EH (cell line): ENCODE data around the gene DHCR7.
"Not testable (repeated sequence)": the region's sequence is repeated elsewhere in the genome, so short reads cannot be mapped to it uniquely, and the experiment has no call there.

Experiments
- DNase-seq: peaks from one replicate; pipeline ENCODE4 v3.0.0-alpha.2; 2015; ENCODE audit warnings: low read depth

DHCR7 gene

DNA sequence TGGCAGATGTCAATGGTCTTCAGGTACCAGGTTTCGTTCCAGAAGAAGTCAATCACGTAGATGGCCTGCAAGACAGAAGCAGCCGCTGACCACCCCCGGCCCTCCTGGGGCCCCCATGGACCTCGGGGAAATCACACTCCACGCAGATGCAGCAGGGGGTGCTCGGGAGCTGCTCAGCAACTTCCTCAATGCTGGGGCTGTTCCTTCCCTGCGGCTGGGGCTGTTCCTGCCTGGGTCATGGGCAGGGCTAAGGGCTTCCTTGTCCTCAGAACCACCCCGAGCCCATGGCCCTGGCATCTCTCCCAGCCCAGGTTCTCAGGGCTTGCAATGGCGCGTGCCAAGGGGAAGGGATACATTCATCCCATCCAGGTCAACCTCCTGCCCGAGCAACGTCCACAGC is 10.3 kb downstream of the DHCR7 start:
- DNase-seq, result no peak

DNA sequence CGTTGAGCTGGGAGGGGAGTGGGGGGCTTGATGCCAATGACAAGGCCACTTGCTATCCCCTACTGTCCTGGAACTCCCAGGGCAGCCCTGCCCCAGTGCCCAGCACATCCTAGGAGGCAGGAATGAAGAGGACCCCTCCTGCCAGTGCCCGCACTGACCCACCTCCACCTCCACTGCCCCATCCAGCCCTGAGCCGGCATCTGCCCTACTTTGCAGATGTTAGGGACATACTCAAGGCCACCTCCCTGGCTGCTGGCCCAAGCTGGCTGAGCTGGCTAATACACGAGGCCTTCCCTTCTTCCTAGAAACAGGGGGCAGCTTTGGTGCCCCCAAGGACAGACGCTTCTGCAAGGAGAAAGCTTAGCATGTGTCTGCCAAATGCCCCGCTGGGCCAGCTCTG is 10.8 kb downstream of the DHCR7 start:
- no peak for DNase-seq

DNA sequence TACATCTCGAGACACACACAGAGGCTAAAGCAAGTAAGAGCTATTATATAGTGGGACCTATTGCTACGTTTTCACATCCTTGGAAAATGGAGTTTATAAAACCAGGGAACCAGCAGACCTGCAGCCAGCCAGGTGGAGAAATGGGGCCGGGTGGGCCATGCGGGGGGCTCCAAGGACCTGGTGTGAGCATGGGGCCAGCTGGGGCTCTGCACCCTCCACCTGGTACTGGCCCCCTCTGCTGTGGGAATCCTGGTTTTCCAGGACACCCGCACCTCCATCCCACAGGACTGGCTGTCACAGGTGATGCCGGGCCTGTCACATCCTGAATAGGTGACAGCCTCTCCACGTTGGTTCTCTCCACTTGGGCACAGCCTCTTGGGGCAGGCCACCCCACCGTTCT is 11.3 kb downstream of the DHCR7 start:
- DNase-seq, result no peak

- no peak for DNase-seq
Observed at GRCh38 chr11:71435278-71435951, 12.8 kb downstream of the DHCR7 start.

DNA sequence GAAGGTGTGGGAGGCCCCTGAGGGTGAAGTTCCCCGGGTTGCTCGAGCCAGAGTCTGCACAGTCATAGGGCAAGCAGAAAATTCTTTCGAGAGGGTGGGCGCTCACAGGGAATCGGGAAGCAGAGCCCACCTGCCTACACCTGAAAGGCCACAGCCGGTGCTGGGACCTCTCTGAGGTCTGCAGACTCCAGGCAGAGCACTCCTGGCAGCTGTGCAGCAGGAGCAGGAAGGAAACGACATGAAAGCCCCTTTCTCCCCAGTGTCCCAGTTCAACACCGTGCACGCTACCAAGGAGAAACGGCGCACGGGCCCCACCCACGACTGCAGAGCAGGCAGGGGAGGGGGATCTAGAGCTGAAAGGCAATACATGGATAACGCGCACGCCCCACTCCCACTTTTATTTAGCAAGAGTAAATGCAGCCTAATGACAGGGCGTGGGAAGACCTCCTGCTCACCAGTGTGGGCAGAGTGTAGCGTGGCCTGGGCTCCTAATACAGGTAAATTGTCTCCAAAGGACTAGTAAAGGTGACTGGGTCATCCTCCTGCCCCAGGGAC is 13.5 kb downstream of the DHCR7 start:
- no peak for DNase-seq

- DNase-seq, result no peak
Observed at GRCh38 chr11:71433648-71434450, 14.3 kb downstream of the DHCR7 start.

DNA sequence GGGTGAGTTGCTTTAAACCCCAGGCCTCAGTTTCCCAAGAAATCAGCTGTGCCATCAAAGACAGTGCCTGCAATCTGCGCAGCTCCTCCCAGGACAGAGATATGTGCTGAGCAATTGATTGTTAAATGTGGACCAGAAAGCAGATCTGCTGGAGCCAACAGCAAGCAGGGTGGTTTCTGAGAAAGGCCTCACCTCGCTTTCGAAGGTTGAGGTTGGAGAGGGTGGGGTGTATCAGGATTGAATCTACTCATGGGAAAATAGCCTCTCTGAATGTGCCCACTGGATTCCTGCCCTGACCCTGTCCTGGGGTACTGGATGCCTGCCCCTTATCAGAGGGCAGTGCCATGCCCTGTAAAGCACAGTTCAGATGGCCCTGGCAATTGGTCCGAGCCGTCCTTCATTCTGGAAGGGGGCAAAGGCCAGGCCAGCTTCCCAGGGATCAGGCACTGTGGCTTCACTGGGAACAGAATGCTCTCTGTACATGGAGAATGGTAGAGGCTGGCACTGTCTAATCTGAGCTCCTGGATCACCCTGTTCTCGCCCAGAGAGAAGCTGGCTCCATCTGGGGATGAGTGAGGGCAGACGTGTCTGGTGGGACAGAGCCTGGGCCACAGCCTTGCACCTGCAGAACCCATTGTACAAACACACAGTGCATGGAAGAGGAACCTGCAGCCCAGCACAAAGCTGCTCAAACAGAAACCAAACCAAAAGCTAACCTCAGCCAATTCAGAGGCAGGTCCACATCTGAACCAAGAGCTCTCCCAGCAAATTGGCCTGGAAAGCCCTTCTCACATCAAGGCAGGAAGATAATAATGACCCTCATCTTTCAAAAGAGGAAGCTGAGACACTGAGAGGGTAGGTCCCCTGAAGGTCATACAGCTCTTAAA is 15.2 kb downstream of the DHCR7 start:
- DNase-seq, result no peak

DNA sequence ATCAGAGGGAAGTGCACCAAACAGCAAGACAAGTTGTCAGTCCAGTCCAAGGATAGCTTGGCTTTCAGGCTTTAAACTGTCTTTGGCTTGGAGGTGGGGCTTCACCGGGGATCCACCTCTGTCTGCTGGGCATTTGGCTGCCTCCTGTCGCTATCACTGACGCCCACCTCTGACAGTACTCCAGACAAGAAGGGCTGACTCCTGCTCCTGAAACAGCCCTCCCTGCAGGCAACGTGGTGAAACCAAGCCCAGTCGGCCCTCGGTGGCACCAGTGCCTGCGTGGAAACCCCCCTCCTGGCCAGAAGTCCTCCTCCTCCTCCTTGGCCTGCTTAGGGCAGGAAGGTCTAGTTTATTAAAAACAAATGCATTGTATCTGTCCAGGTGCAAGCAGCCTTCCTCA is 16.9 kb downstream of the DHCR7 start:
- DNase-seq, result no peak

DNA sequence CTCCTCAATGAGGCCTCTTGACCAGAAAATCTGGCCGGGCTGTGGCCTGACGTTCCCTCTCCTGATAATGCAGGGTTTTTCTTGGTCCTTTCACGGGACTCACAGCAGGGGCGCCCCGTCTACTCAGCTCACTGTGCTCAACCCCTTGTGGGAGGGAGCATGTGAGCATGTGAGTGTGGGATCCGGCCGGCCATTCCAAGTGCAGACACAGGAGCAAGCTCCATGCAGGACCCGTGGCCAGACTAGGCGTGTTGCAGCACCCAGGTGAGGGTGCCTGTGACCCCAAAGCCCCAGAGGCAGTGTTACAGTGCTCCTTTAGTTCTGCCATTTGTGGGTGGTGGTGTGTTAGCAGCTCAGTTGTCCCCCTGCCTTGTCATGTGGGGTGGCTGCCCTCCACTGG is 18.0 kb downstream of the DHCR7 start:
- no peak for DNase-seq

- DNase-seq, result no peak
Observed at GRCh38 chr11:71429701-71430100, 18.5 kb downstream of the DHCR7 start.

DNA sequence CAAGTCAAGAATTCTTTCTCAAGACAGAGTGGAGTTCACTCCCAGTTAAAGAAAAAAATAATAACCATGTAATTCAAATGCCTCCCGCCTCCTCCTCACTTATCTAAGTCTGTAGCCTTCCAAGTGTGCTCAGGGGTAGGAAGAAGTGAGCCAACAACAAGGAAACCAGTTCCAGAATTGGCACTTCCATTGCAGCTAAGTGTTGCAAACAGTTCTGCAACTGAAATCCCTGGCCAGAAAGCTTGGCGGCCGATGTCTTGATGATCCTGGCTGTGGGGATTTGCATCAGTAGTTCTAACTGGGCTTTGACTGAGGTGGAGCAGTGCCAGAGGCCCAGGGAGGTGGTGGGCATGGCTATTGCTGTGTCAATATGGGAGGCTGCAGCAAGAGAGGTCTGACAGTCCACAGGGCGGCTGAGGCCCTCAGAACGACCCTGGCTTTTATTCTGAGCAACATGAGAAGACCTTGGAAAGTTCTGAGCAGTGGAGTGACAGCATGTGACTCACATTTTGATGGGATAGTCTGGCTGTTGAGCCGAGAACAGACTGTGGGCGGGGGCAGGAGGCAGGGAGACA is 19.2 kb downstream of the DHCR7 start:
- DNase-seq, result no peak

GRCh38 chr11:71426413-71426812 is 21.8 kb downstream of the DHCR7 start:
- peak; percentile 5 for DNase-seq

GRCh38 chr11:71425860-71426259 is 22.3 kb downstream of the DHCR7 start:
- no peak for DNase-seq

DNA sequence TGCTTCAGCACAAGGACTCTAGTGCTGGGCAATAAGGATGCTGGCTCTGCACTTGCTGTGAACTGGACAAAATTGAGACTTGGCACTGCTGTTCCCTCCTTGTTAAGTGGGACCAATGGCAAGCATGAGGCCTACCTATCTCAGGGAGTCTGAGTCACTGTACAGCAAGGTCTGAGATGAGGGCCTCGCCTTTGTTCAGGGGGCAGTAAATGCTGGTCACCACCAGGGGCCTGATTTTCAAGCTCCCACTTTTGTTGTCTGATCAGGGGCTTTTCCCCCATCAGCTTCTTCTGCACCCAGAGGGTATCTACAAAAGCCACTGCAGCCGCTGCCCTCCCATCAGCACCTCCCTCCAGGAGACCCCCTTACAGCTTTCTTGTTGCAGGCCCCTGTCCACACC is 22.8 kb downstream of the DHCR7 start:
- no peak for DNase-seq

- DNase-seq, result no peak
Observed at GRCh38 chr11:71423181-71423790, 24.9 kb downstream of the DHCR7 start.

GRCh38 chr11:71422318-71422717 is 25.9 kb downstream of the DHCR7 start:
- not testable (repeated sequence) for DNase-seq

DNA sequence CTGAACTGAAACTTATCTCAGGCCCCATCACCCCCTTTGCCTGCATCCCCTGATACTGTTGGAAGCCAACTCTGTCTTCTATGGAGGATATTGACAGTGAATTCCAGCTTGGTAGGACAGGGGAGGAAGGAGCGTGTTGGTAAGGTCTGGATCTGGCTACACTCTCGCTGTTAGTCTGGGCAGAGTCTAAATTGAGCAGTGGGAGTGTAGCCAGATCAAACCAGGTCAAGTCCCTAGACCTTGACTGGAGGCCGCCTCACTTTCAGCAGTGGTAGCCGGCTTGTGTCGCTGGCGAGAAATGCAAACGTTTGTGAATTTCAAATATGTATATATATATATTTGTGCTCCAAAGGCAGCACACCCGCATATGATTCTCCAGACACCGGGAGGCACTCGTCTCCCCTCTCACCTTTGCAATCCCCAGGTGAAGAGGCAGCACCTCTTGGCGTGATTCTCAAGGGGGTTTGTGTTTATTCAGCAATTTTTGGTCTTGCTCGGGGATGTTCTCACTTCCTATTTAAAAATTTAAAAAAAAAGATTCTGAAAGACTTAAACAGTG is 26.7 kb downstream of the DHCR7 start:
- no peak for DNase-seq

GRCh38 chr11:71420455-71421241 is 27.5 kb downstream of the DHCR7 start:
- peak; percentile 55 for DNase-seq

GRCh38 chr11:71418643-71419042 is 29.6 kb downstream of the DHCR7 start:
- DNase-seq, result no peak

GRCh38 chr11:71414645-71415044 is 33.5 kb downstream of the DHCR7 start:
- no peak for DNase-seq
